ENCODE results near the gene TSKS. TPM values are rescaled to one million over a fixed set of nuclear protein-coding genes. Genes with fewer than 3 reads are reported as not detected.

The TSKS gene
- polyA plus RNA-seq (1.3 to 2.2 TPM (median 1.9 TPM) in 3 replicates), polyA minus RNA-seq (0.59 to 1.9 TPM (median 1.3 TPM) in 3 replicates)
- polyA plus RNA-seq (2011; ENCODE audit: low read depth): 1.7 TPM
- polyA plus RNA-seq (2011; cell fraction: cytosol; rRNA removed): 0.83 and 2.1 TPM in 2 replicates
- polyA plus RNA-seq (2011; cell fraction: nucleus; rRNA removed): 3.3 and 3.6 TPM in 2 replicates
- polyA plus RNA-seq (2012; ENCODE audit: low replicate concordance): 1.4 and 2.4 TPM in 2 replicates
- not detected for polyA minus RNA-seq (2011; cell fraction: cytosol; rRNA and poly(A)+ RNA removed)
- 1.2 and 2.8 TPM in 2 replicates for polyA minus RNA-seq (2011; cell fraction: nucleus; rRNA and poly(A)+ RNA removed)

GRCh38 chr19:49763230-49763629 is at the start of gene TSKS:
TSKS (minus strand) TSS chr19:49763306; CDS start chr19:49763247, 59 bp downstream.
- TF ChIP-seq EZH2 (IDR thresholded peaks at IDR 0.05; ENCODE audit: low read length): no peak
- no peak for TF ChIP-seq CTCF (optimal IDR thresholded peaks at IDR 0.05 in 1 of 3, IDR thresholded peaks at IDR 0.05 in 1 of 3, conservative IDR thresholded peaks at IDR 0.05 in 1 of 3; ENCODE audit: extremely low read depth in 1 of 3, insufficient read depth in 2 of 3, low read length in 3 of 3)
- Histone ChIP-seq H3K9me1 (ENCODE audit: control insufficient read depth, extremely low read depth, insufficient read depth, low read length) (no peaks in the 10 kb centered on the region), H3K27ac (ENCODE audit: control insufficient read depth, insufficient read depth, low read length) (no peak within 1 kb of the TSS), H3K4me2 (ENCODE audit: control insufficient read depth, extremely low read depth, insufficient read depth, low read depth, low read length) (peak within 1 kb of the TSS; percentile 20), H2AFZ (ENCODE audit: control insufficient read depth, low read length) (peak within 1 kb of the TSS; percentile 85), H3K9ac (ENCODE audit: control insufficient read depth, extremely low read depth, insufficient read depth, low read length) (no peak within 1 kb of the TSS), H3K36me3 (ENCODE audit: control insufficient read depth in 2 of 2, extremely low read depth in 1 of 2, insufficient read depth in 2 of 2, low read length in 2 of 2) (no peaks in the 10 kb centered on the region), H3K79me2 (ENCODE audit: control insufficient read depth, insufficient read depth, low read length) (peaks cover 11% of the 10 kb centered on the region), H3K4me3 (ENCODE audit: control insufficient read depth in 2 of 3, extremely low read depth in 1 of 3, insufficient read depth in 2 of 3, low read depth in 1 of 3, low read length in 3 of 3) (no peak within 1 kb of the TSS), H3K9me3 (ENCODE audit: control insufficient read depth, low read depth, low read length) (no peaks in the 10 kb centered on the region), H3K27me3 (ENCODE audit: control insufficient read depth, extremely low read depth, insufficient read depth, low read length) (no peaks in the 10 kb centered on the region), H4K20me1 (ENCODE audit: control insufficient read depth, extremely low read depth, insufficient read depth, low read length) (no peaks in the 10 kb centered on the region), H3K4me1 (ENCODE audit: control insufficient read depth, extremely low read depth, insufficient read depth, low read length) (peaks cover 28% of the 10 kb centered on the region)
- DNase-seq (ENCODE audit: low read depth, low spot score) (no peak), FAIRE-seq (no peak)
- dilution Hi-C loops (cut with MboI; ENCODE audit: extremely low pct_ligation_motif_present, low sequenced_read_pairs): no loop called here

- TF ChIP-seq CTCF (optimal IDR thresholded peaks at IDR 0.05 in 1 of 3, IDR thresholded peaks at IDR 0.05 in 1 of 3, conservative IDR thresholded peaks at IDR 0.05 in 1 of 3; ENCODE audit: extremely low read depth in 1 of 3, insufficient read depth in 2 of 3, low read length in 3 of 3) (no peak), EZH2 (IDR thresholded peaks at IDR 0.05; ENCODE audit: low read length) (no peak)
- Histone ChIP-seq H2AFZ (ENCODE audit: control insufficient read depth, low read length) (peak overlapping the region; percentile 98), H3K27me3 (ENCODE audit: control insufficient read depth, extremely low read depth, insufficient read depth, low read length) (no peaks in the 10 kb centered on the region), H3K27ac (ENCODE audit: control insufficient read depth, insufficient read depth, low read length) (peak overlapping the region; percentile 96), H3K36me3 (ENCODE audit: control insufficient read depth in 2 of 2, extremely low read depth in 1 of 2, insufficient read depth in 2 of 2, low read length in 2 of 2) (no peaks in the 10 kb centered on the region), H3K4me1 (ENCODE audit: control insufficient read depth, extremely low read depth, insufficient read depth, low read length) (peaks cover 25% of the 10 kb centered on the region), H3K4me3 (ENCODE audit: control insufficient read depth in 2 of 3, extremely low read depth in 1 of 3, insufficient read depth in 2 of 3, low read depth in 1 of 3, low read length in 3 of 3) (peak overlapping the region; percentile 54 to 97 (median 97)), H4K20me1 (ENCODE audit: control insufficient read depth, extremely low read depth, insufficient read depth, low read length) (no peaks in the 10 kb centered on the region), H3K9me3 (ENCODE audit: control insufficient read depth, low read depth, low read length) (no peaks in the 10 kb centered on the region), H3K79me2 (ENCODE audit: control insufficient read depth, insufficient read depth, low read length) (no peaks in the 10 kb centered on the region), H3K4me2 (ENCODE audit: control insufficient read depth, extremely low read depth, insufficient read depth, low read depth, low read length) (peak overlapping the region; percentile 95), H3K9ac (ENCODE audit: control insufficient read depth, extremely low read depth, insufficient read depth, low read length) (peak overlapping the region; percentile 87), H3K9me1 (ENCODE audit: control insufficient read depth, extremely low read depth, insufficient read depth, low read length) (no peaks in the 10 kb centered on the region)
- dilution Hi-C loops (cut with MboI; ENCODE audit: extremely low pct_ligation_motif_present, low sequenced_read_pairs): no loop called here
- FAIRE-seq (no peak), DNase-seq (ENCODE audit: low read depth, low spot score) (no peak)
These were observed 49.4 kb upstream of the TSKS start for GRCh38 chr19:49812452-49812996.
